Activated gamma-delta T cell treated with anti-CD3 and anti-CD28 coated beads, Interleukin-2, amount 50 U/mL, for 16 hours (primary cell): ENCODE data around the gene SAMMSON.

ENCODE experiments used
- DNase-seq: peaks from one replicate; pipeline ENCODE4 v3.0.0-alpha.2; 2020; ENCODE audit warnings: low read depth

SAMMSON gene

DNA sequence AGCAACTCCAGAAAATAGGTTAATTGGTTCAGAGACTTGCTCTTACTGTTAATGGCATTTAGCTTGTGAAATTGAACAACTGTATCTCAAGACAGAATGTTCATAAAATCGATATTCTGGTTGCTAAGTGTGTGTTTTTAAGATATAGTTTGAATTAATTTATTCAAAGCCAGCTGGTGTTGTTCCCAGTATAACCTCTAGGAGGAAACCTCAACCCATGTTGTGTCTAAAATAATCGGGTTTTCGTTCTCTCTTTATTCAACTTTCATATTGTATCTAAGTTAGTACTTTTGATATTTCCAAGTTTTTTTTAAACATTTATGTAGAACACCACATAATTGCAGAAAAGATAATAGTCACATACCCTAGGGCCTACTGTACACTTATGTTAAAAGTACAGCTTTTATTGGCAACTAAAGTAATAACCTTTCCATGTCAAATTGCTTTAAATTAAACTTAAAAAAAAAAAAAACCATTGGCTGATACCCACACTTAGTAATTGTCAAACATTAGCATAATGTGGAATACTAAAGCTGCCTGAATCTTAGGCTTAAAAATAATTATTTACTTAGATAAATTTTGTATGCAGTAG, 90.9 kb downstream of the SAMMSON start:
- DNase-seq = no peak

DNA sequence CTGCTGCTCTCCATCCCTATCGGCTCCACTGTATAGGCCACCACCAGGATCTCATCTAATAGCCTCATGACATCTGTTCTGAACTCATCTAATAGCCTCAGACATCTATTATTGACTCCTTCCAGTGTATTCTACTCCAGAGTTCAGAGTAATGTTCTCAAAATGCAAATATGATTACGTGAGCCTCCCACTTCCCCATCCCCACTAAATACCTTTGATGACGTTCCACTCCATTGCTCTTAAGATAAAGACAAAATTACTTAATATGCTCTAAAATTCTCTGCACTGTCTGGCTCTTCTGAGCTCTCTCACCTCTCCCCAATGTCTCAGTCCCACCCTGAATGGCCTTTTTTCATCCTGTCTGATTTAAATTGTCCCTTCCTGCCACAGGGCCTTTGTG, 94.7 kb downstream of the SAMMSON start:
- DNase-seq = no peak

GRCh38 chr3:70095260-70095659, 95.7 kb downstream of the SAMMSON start:
- DNase-seq = no peak

DNA sequence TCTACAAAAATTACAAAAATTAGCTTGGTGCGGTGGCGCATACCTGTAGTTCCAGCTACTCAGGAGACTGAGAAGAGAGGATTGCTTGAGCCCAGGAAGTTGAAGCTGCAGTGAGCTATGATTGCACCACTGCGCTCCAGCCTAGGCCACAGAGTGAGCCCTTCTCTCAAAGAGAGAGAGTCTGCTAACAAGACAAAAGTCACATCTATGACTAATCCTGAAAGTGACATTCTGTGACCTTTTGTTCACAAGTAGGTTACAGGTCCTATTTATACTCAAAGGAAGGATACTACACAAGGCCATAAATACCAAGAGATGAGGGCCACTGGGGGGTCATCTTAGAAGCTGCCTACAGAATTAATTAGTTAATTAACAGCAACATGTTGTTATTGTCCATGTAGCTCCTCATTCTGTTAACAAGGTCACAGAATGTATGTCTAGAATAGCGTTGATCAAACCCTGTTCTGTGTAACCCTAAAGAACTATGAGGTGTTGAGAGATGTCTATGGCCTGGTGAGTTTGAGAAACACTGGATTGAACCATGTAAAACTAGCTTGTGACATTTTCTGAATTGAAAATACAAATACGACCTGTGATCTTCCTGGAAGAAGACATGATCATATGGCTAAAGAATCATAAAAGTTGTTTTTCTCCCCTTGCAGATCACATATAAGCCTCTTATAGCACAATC, 97.0 kb downstream of the SAMMSON start:
- DNase-seq = no peak

DNA sequence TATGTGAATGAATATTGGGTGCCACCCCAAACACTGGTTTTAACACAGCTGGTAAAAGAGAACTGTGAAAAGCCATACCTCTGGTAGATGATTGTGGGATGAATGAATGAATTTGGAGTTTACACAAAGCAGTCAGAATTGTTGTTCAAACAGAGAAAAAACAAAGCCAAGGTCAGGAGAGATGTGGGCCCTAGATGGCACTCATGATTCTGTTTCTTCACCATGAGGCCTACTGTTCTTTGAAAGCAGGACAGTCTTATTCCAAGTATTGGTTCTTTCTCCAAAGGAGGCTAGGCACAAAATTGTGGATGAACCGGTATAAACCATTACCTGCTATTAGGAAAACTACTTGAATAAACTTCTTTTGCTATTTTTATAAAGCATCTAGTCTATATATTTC, 97.6 kb downstream of the SAMMSON start:
- DNase-seq = no peak

- no peak for DNase-seq
Observed at GRCh38 chr3:70108072-70108471, 108.5 kb downstream of the SAMMSON start.

GRCh38 chr3:70108546-70108945, 109.0 kb downstream of the SAMMSON start:
- DNase-seq = no peak

DNA sequence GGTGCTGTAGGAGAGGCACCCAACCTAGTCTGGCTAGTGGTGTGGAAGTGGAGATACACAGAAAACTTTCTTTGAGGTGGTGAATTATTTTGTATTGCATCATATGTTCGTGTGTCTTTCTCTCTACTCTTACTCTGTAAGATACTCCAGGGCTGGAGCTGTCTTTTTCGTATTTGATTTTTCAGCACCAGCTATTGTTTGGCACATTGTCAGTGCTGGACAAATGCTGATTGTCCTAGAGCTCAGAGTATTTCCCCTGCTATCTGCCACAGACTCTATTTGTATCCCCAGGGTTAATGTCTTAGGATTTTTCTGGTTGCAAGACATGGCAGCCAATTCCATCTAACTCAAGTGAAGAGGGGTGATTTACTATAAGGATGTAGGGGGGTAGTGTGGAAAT, 110.5 kb downstream of the SAMMSON start:
- no peak for DNase-seq

GRCh38 chr3:70111411-70111810, 111.9 kb downstream of the SAMMSON start:
- no peak for DNase-seq

- no peak for DNase-seq
Observed at GRCh38 chr3:70112751-70113150, 113.2 kb downstream of the SAMMSON start.

DNA sequence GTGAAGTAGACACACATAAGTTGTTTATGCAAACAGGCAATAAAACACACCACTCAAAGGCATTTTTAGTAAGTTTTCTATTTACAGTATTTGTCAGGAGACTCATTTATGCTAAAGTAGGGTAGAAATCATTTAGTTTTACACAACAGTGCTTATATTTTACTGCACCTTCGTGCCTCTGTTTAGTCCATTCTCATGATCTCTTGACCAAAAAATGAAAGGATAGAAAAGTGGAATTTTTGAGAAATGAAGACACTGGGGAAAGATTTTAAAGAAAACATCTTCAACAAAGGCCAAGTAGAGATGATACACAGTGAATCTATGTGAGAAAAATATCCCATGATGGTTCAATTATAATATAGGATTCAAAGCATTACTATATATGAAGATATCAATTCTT, 114.9 kb downstream of the SAMMSON start:
- no peak for DNase-seq

GRCh38 chr3:70119879-70120278, 120.3 kb downstream of the SAMMSON start:
- no peak for DNase-seq
